Fibroblast of skin of right quadriceps (primary cell): ENCODE measurements around the gene HSD11B1L.

Experiments
- DNase-seq: peaks from one replicate; pipeline ENCODE4 v3.0.0-alpha.2; 2013

HSD11B1L gene

GRCh38 chr19:5680437-5681368 lies at the start of gene HSD11B1L, which contains the start of gene MICOS13:
Gene HSD11B1L, plus strand, starts transcription at chr19:5681027. Its CDS starts 3,806 bp downstream, at chr19:5684833.
Gene MICOS13, minus strand, starts transcription at chr19:5680516. Its CDS starts 30 bp downstream, at chr19:5680486.
- peak; percentile 99 for DNase-seq

- no peak for DNase-seq
These were observed 49.1 kb upstream of the HSD11B1L start for GRCh38 chr19:5631567-5632240.

- no peak for DNase-seq
These were observed 48.6 kb upstream of the HSD11B1L start for GRCh38 chr19:5632241-5632612.

GRCh38 chr19:5632657-5633056 lies 48.2 kb upstream of the HSD11B1L start:
- no peak for DNase-seq

- no peak for DNase-seq
These were observed 45.4 kb upstream of the HSD11B1L start for GRCh38 chr19:5635427-5635826.

GRCh38 chr19:5637971-5638370 lies 42.9 kb upstream of the HSD11B1L start:
- DNase-seq, result peak; percentile 30

GRCh38 chr19:5641171-5641570 lies 39.7 kb upstream of the HSD11B1L start:
- no peak for DNase-seq

- DNase-seq, result no peak
These were observed 38.6 kb upstream of the HSD11B1L start for GRCh38 chr19:5642204-5642603.

GRCh38 chr19:5643060-5643459 lies 37.8 kb upstream of the HSD11B1L start:
- DNase-seq, result no peak

- DNase-seq, result no peak
These were observed 36.8 kb upstream of the HSD11B1L start for GRCh38 chr19:5644037-5644436.

GRCh38 chr19:5645409-5645808 lies 35.4 kb upstream of the HSD11B1L start:
- no peak for DNase-seq

GRCh38 chr19:5646703-5647102 lies 34.1 kb upstream of the HSD11B1L start:
- no peak for DNase-seq

- no peak for DNase-seq
These were observed 32.4 kb upstream of the HSD11B1L start for GRCh38 chr19:5648464-5648863.

GRCh38 chr19:5651361-5651760 lies 29.5 kb upstream of the HSD11B1L start:
- no peak for DNase-seq

- no peak for DNase-seq
These were observed 28.6 kb upstream of the HSD11B1L start for GRCh38 chr19:5652261-5652660.

GRCh38 chr19:5654931-5655330 lies 25.9 kb upstream of the HSD11B1L start:
- DNase-seq, result no peak

GRCh38 chr19:5655412-5655811 lies 25.4 kb upstream of the HSD11B1L start:
- no peak for DNase-seq

GRCh38 chr19:5661483-5661882 lies 19.3 kb upstream of the HSD11B1L start:
- DNase-seq, result no peak

- DNase-seq, result no peak
These were observed 16.9 kb upstream of the HSD11B1L start for GRCh38 chr19:5663904-5664303.

- DNase-seq, result no peak
These were observed 16.3 kb upstream of the HSD11B1L start for GRCh38 chr19:5664515-5664914.

- DNase-seq, result peak; percentile 26
These were observed 14.9 kb upstream of the HSD11B1L start for GRCh38 chr19:5665781-5666513.

- no peak for DNase-seq
These were observed 13.8 kb upstream of the HSD11B1L start for GRCh38 chr19:5666921-5667610.
